HepG2 (cell line): ENCODE measurements around the gene HDDC2. TPM values are rescaled to one million over a fixed set of nuclear protein-coding genes. Genes with fewer than 3 reads are reported as not detected.

Experiments
- ATF1 ChIP-seq: IDR thresholded peaks from 2 replicates; pipeline ENCODE4 v1.6.1; 2016; ENCODE audit warnings: mild to moderate bottlenecking, control low read depth
- FOXP1 ChIP-seq, 2 experiments: fragments of 450-650 bp in 1 of 2; IDR thresholded peaks; 2 replicates each; pipeline ENCODE4 v1.6.1; 2017 to 2018; ENCODE audit warnings: antibody characterized with exemption in 1 of 2
- GATAD1 ChIP-seq: IDR thresholded peaks from 2 replicates; pipeline ENCODE4 v1.6.1; 2016; ENCODE audit warnings: missing genetic modification reagents, missing compliant biosample characterization
- HNRNPUL1 ChIP-seq: fragments of 200-400 bp; formaldehyde crosslinking; IDR thresholded peaks from 2 replicates; pipeline ENCODE4 v1.6.1; 2017; ENCODE audit warnings: low read depth, mild to moderate bottlenecking, low read length, moderate library complexity
- JDP2 ChIP-seq: sonication (generic); formaldehyde crosslinking; IDR thresholded peaks from 2 replicates; pipeline ENCODE4 v1.8.1; 2022; ENCODE audit warnings: missing genetic modification reagents, borderline replicate concordance
- KDM1A ChIP-seq: IDR thresholded peaks from 2 replicates; pipeline ENCODE4 v1.6.1; 2016; ENCODE audit warnings: missing compliant biosample characterization
- KDM4B ChIP-seq: sonication (generic); formaldehyde crosslinking; IDR thresholded peaks from 2 replicates; pipeline ENCODE4 v1.4.0; 2020; ENCODE audit warnings: missing genetic modification reagents
- KLF11 ChIP-seq: IDR thresholded peaks from 2 replicates; pipeline ENCODE4 v1.6.1; 2016; ENCODE audit warnings: missing compliant biosample characterization
- MAFG ChIP-seq: sonication (generic); formaldehyde crosslinking; IDR thresholded peaks from 2 replicates; pipeline ENCODE4 v1.5.1; 2020; ENCODE audit warnings: mild to moderate bottlenecking, missing genetic modification reagents
- MZF1 ChIP-seq: sonication (generic); formaldehyde crosslinking; IDR thresholded peaks from 2 replicates; pipeline ENCODE4 v1.8.1; 2023; ENCODE audit warnings: mild to moderate bottlenecking, missing genetic modification reagents, borderline replicate concordance
- PCBP1 ChIP-seq: fragments of 200-400 bp; formaldehyde crosslinking; IDR thresholded peaks from 2 replicates; pipeline ENCODE4 v1.6.1; 2017; ENCODE audit warnings: mild to moderate bottlenecking, low read depth, low read length, borderline replicate concordance
- ZNF337 ChIP-seq: sonication (generic); formaldehyde crosslinking; IDR thresholded peaks from 2 replicates; pipeline ENCODE4 v1.5.1; 2020; ENCODE audit warnings: missing genetic modification reagents, low read depth, mild to moderate bottlenecking, borderline replicate concordance
- ZNF607 ChIP-seq: sonication (generic); formaldehyde crosslinking; IDR thresholded peaks from 2 replicates; pipeline ENCODE4 v1.5.1; 2020; ENCODE audit warnings: missing genetic modification reagents, mild to moderate bottlenecking, borderline replicate concordance
- ZNF724P ChIP-seq: sonication (generic); formaldehyde crosslinking; IDR thresholded peaks from 2 replicates; pipeline ENCODE4 v1.8.0; 2022; ENCODE audit warnings: missing genetic modification reagents, borderline replicate concordance
- ZNF761 ChIP-seq: sonication (generic); formaldehyde crosslinking; conservative IDR thresholded peaks from 2 replicates; pipeline ENCODE4 v1.4.0; 2020; ENCODE audit warnings: mild to moderate bottlenecking, missing genetic modification reagents
- ZNF773 ChIP-seq: sonication (generic); formaldehyde crosslinking; IDR thresholded peaks from 2 replicates; pipeline ENCODE4 v1.4.0; 2020; ENCODE audit warnings: missing genetic modification reagents, borderline replicate concordance
- ZNF775 ChIP-seq: sonication (generic); formaldehyde crosslinking; IDR thresholded peaks from 2 replicates; pipeline ENCODE4 v1.4.0; 2020; ENCODE audit warnings: missing genetic modification reagents, mild to moderate bottlenecking, moderate library complexity, borderline replicate concordance
- polyA plus RNA-seq, 8 experiments: library from polyadenylated mRNA; depleted of rRNA in 3 of 8; stranded (reverse) in 7 of 8; unstranded in 1 of 8; fragments of >200 nt; fragmentation: Illumina TruSeq in 4 of 8; extraction: Trizol in 4 of 8; gene quantifications; 2 replicates each; pipeline versions ENCODE4 v1.2.1 to v1.2.3, GENCODE V29; 2011 to 2016; ENCODE audit warnings: low read depth in 4 of 8, missing spikeins in 1 of 8, mixed read lengths in 1 of 8; ENCODE audit not compliant: insufficient read depth in 1 of 8
- total RNA-seq, 5 experiments: library from RNA; depleted of rRNA; stranded (reverse); fragments of >200 nt; fragmentation: Illumina TruSeq; extraction: Trizol; gene quantifications; 2 replicates each; pipeline ENCODE4 v1.2.3, GENCODE V29; 2016; ENCODE audit warnings: low read depth in 1 of 5
- TF ChIP-seq, protein P1 (sequence below), 2 experiments: sonication (generic) in 1 of 2; formaldehyde crosslinking in 1 of 2; IDR thresholded peaks; 2 replicates each; pipeline versions ENCODE4 v1.6.1 to v1.9.0; 2014 to 2022; ENCODE audit warnings: antibody characterized with exemption in 1 of 2, borderline replicate concordance in 1 of 2, inconsistent platforms in 1 of 2, low read depth in 1 of 2, missing genetic modification reagents in 1 of 2
- TF ChIP-seq, protein P2 (sequence below): IDR thresholded peaks from 2 replicates; pipeline ENCODE4 v1.6.1; 2016
- TF ChIP-seq, protein P3 (sequence below): sonication (generic); formaldehyde crosslinking; IDR thresholded peaks from 2 replicates; pipeline ENCODE4 v1.5.1; 2020; ENCODE audit warnings: missing genetic modification reagents, mild to moderate bottlenecking, borderline replicate concordance

Gene HDDC2
- total and polyA plus RNA-seq, 2 of the 13 experiments (the other 11 are each of a cell fraction or from before 2014, with no cell fraction given) = 76.7 to 78.7 TPM

DNA sequence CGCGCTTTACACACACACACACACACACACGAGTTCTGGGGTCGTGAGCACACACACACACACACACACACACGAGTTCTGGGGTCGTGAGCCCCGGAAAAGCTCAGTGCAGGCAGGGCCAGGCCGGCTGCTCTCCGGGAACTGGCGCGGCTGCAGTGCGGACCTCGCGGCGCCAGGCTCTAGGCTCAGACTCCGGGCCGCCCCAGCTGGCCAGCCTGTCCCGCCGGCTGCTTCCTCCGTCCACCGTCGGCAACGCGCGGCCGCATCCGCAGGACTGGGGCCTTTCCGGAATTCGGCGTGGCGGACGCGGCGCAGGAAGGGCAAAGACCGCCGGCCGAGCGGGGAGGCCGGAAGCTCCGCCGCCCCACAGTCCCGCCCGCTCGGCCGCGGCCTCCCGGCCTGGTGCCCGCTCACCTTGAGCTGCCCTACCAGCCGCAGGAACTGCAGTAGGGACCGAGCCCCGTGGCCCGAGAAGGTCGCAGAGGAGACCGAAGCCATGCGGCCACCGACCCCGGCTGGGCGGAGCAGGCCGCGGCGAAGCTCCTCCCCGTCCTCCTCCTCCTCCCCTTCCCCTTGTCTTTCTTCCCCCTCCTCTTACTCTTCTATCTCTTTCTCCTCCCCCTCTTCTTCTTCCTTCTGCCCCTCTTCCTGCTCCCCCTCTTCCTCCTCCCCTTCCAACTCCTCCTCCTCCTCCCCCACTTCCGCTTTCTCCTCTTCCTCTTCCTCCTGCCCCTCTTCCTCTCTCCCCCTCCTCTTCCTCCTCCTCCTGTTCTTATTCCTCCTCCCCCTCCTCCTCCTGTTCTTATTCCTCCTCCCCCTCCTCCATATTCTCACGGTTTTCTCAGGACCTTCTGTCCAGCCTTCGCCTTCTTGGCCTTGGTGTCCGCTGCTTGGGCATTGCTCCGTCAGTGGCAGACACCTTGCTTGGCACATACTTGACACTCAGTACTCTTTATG lies at the start of gene HDDC2 (continued):
- TF ChIP-seq HNRNPUL1 (peak; percentile 59; the same call in 1 of the 2 replicates), FOXP1 (IDR thresholded peaks at IDR 0.05) (no peak), FOXP1 (CRISPR knock-in tag; IDR thresholded peaks at IDR 0.05) (no peak), JDP2 (CRISPR knock-in tag) (no peak), PCBP1 (peak; percentile 95), ZNF761 (CRISPR knock-in tag) (peak; percentile 98), ATF1 (CRISPR knock-in tag) (no peak), ZNF724P (CRISPR knock-in tag) (peak; percentile 96), ZNF773 (CRISPR knock-in tag) (peak; percentile 96; the same call in 1 of the 2 replicates), KDM4B (CRISPR knock-in tag) (no peak; the same call in 1 of the 2 replicates), GATAD1 (CRISPR knock-in tag) (peak; percentile 69; the same call in 1 of the 2 replicates), MAFG (CRISPR knock-in tag) (peak; percentile 64; the same call in 1 of the 2 replicates), MZF1 (CRISPR knock-in tag) (no peak), KLF11 (CRISPR knock-in tag) (no peak), ZNF775 (CRISPR knock-in tag) (peak; percentile 73; the same call in 1 of the 2 replicates), ZNF607 (CRISPR knock-in tag) (peak; percentile 96), ZNF337 (peak; percentile 96; the same call in 1 of the 2 replicates), KDM1A (CRISPR knock-in tag) (peak; percentile 75; the same call in 1 of the 2 replicates)
- TF ChIP-seq, protein P1, sequence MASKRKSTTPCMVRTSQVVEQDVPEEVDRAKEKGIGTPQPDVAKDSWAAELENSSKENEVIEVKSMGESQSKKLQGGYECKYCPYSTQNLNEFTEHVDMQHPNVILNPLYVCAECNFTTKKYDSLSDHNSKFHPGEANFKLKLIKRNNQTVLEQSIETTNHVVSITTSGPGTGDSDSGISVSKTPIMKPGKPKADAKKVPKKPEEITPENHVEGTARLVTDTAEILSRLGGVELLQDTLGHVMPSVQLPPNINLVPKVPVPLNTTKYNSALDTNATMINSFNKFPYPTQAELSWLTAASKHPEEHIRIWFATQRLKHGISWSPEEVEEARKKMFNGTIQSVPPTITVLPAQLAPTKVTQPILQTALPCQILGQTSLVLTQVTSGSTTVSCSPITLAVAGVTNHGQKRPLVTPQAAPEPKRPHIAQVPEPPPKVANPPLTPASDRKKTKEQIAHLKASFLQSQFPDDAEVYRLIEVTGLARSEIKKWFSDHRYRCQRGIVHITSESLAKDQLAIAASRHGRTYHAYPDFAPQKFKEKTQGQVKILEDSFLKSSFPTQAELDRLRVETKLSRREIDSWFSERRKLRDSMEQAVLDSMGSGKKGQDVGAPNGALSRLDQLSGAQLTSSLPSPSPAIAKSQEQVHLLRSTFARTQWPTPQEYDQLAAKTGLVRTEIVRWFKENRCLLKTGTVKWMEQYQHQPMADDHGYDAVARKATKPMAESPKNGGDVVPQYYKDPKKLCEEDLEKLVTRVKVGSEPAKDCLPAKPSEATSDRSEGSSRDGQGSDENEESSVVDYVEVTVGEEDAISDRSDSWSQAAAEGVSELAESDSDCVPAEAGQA (IDR thresholded peaks at IDR 0.05; ENCODE audit: low read depth) = peak; percentile 77; the same call in 1 of the 2 replicates
- TF ChIP-seq, protein P1 (CRISPR knock-in tag; IDR thresholded peaks at IDR 0.05; ENCODE audit: borderline replicate concordance) = 0 out of 2 replicates have a peak, but pooled peaks have one; percentile 56
- TF ChIP-seq, protein P2, sequence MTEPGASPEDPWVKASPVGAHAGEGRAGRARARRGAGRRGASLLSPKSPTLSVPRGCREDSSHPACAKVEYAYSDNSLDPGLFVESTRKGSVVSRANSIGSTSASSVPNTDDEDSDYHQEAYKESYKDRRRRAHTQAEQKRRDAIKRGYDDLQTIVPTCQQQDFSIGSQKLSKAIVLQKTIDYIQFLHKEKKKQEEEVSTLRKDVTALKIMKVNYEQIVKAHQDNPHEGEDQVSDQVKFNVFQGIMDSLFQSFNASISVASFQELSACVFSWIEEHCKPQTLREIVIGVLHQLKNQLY (CRISPR knock-in tag) = peak; percentile 66
- TF ChIP-seq, protein P3, sequence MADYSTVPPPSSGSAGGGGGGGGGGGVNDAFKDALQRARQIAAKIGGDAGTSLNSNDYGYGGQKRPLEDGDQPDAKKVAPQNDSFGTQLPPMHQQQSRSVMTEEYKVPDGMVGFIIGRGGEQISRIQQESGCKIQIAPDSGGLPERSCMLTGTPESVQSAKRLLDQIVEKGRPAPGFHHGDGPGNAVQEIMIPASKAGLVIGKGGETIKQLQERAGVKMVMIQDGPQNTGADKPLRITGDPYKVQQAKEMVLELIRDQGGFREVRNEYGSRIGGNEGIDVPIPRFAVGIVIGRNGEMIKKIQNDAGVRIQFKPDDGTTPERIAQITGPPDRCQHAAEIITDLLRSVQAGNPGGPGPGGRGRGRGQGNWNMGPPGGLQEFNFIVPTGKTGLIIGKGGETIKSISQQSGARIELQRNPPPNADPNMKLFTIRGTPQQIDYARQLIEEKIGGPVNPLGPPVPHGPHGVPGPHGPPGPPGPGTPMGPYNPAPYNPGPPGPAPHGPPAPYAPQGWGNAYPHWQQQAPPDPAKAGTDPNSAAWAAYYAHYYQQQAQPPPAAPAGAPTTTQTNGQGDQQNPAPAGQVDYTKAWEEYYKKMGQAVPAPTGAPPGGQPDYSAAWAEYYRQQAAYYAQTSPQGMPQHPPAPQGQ (CRISPR knock-in tag) = peak; percentile 63; the same call in 1 of the 2 replicates
